ENCODE results near the gene CNIH1.
"Not testable (repeated sequence)": the region's sequence is repeated elsewhere in the genome, so short reads cannot be mapped to it uniquely, and the experiment has no call there.

The CNIH1 gene

GRCh38 chr14:54381821-54382220 lies 59.4 kb downstream of the CNIH1 start:
- DNase-seq (ENCODE audit: low read depth in 2 of 2) = no peak

DNA sequence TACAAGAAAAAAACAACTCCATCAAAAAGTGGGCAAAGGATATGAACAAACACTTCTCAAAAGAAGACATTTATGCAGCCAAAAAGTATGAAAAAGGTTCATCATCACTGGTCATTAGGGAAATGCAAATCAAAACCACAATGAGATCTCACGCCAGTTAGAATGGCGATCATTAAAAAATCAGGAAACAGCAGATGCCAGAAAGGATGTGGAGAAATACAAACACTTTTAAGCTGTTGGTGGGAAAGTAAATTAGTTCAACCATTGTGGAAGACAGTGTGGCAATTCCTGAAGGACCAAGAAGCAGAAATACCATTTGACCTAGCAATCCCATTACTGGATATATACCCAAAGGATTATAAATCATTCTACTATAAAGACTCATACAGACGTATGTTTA lies 60.6 kb downstream of the CNIH1 start:
- not testable (repeated sequence) for DNase-seq (ENCODE audit: low read depth in 2 of 2)

GRCh38 chr14:54378893-54379292 lies 62.3 kb downstream of the CNIH1 start:
- not testable (repeated sequence) for DNase-seq (ENCODE audit: low read depth in 2 of 2)

DNA sequence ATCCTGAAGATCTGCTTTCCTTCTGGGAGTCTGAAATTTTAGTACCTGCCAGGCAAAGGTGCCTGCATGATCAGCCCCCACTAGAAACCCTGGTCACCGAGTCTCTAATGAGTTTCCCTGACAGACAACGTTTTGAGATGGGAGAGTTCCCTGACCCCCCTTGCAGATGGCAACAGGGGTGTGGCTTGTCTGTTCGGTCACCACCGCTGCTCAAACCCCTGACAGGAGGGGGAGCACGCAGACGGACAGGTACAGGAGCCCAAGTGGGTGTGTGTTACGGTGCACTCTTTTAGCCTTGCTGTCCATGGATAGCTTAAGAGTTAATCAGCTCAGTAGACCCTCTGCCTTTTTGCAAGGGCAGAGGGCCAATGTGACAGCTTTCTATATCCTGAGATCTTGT lies 63.7 kb downstream of the CNIH1 start:
- no peak for DNase-seq (ENCODE audit: low read depth in 2 of 2)

- DNase-seq (ENCODE audit: low read depth in 2 of 2) = no peak
Observed at GRCh38 chr14:54374117-54374884, 66.9 kb downstream of the CNIH1 start.
